ENCODE measurements around the gene SYNGR1.

Gene SYNGR1

DNA sequence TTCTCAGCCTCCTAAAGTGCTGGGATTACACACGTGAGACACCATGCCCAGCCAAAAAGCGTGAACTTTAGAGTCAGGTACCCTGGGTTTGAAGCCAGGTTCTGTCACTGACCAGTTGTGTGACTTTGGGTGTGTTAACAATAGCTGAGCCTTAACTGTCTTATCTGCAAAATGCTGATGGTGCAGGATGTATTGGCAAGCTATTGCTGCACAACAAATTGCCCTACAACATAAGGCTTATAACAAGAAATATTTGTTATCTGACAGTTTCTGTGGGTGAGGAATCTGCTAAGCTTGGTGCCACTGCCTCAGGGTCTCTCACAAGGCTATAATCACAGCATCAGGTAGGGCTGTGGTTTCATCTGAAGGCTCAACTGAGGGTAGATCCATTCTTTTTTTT, 21.9 kb downstream of the SYNGR1 start:
- Histone ChIP-seq H3K36me3 (ENCODE audit: control insufficient read depth, insufficient read depth, low read length) (no peaks in the 10 kb centered on the region), H3K9me3 (ENCODE audit: control insufficient read depth, low read length) (no peaks in the 10 kb centered on the region), H3K27me3 (ENCODE audit: control insufficient read depth, insufficient read depth, low read length, poor library complexity, severe bottlenecking) (no peaks in the 10 kb centered on the region), H3K27ac (ENCODE audit: insufficient read depth, low read depth, low read length, poor library complexity, severe bottlenecking) (no peak overlapping the region), H3K4me1 (ENCODE audit: control insufficient read depth, insufficient read depth, low read length) (peaks cover 7% of the 10 kb centered on the region), H3K4me3 (ENCODE audit: insufficient read depth, low read depth, low read length) (no peak overlapping the region)
- 92 to 98% methylated on average over 2 of the region's 2 CpGs for WGBS, 2 experiments

DNA sequence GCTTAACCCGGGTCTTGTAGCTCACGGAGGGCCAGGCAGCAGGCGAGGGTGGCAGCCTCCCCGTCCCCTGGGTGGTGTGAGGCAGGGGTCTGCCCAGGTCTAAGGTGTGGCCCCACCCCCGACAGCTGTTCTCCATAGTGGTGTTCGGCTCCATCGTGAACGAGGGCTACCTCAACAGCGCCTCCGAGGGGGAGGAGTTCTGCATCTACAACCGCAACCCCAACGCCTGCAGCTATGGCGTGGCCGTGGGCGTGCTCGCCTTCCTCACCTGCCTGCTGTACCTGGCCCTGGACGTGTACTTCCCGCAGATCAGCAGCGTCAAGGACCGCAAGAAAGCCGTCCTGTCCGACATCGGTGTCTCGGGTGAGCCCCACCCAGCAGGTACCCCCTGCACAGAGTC, 24.4 kb downstream of the SYNGR1 start:
- Histone ChIP-seq H3K27me3 (ENCODE audit: control insufficient read depth, insufficient read depth, low read length, poor library complexity, severe bottlenecking) (no peaks in the 10 kb centered on the region), H3K9me3 (ENCODE audit: control insufficient read depth, low read length) (no peaks in the 10 kb centered on the region), H3K27ac (ENCODE audit: insufficient read depth, low read depth, low read length, poor library complexity, severe bottlenecking) (no peak overlapping the region), H3K36me3 (ENCODE audit: control insufficient read depth, insufficient read depth, low read length) (no peaks in the 10 kb centered on the region), H3K4me1 (ENCODE audit: control insufficient read depth, insufficient read depth, low read length) (no peaks in the 10 kb centered on the region), H3K4me3 (ENCODE audit: insufficient read depth, low read depth, low read length) (no peak overlapping the region)
- WGBS, 2 experiments: 87 to 88% methylated on average over 24 of the region's 24 CpGs

DNA sequence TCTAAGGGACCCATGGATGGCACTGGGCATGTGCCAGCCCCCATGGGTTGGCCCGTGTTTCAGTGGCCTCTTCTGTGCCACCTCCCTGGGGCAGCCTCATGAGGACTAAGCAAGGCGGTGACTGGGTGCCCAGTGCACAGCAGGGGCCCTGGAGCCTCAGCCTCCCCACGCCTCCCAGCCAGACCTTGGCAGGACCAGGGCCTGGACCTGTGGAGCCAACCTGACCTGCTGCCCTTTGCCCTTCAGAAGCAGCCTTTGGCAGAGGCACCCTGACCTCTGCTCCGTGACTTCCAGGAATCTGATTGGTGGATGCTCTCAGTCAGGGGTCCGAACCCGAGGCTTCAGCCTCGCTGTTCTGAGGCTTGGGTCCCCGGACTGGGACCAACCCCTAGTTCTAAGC, 25.0 kb downstream of the SYNGR1 start:
- H3K27ac ChIP-seq (ENCODE audit: insufficient read depth, low read depth, low read length, poor library complexity, severe bottlenecking): no peak overlapping the region
- no peak overlapping the region for H3K4me3 ChIP-seq (ENCODE audit: insufficient read depth, low read depth, low read length)
- H3K4me1 ChIP-seq (ENCODE audit: control insufficient read depth, insufficient read depth, low read length): no peaks in the 10 kb centered on the region
- no peaks in the 10 kb centered on the region for H3K27me3 ChIP-seq (ENCODE audit: control insufficient read depth, insufficient read depth, low read length, poor library complexity, severe bottlenecking)
- WGBS, 2 experiments: 92 to 94% methylated on average over 8 of the region's 8 CpGs
- H3K36me3 ChIP-seq (ENCODE audit: control insufficient read depth, insufficient read depth, low read length): no peaks in the 10 kb centered on the region
- H3K9me3 ChIP-seq (ENCODE audit: control insufficient read depth, low read length): no peaks in the 10 kb centered on the region

DNA sequence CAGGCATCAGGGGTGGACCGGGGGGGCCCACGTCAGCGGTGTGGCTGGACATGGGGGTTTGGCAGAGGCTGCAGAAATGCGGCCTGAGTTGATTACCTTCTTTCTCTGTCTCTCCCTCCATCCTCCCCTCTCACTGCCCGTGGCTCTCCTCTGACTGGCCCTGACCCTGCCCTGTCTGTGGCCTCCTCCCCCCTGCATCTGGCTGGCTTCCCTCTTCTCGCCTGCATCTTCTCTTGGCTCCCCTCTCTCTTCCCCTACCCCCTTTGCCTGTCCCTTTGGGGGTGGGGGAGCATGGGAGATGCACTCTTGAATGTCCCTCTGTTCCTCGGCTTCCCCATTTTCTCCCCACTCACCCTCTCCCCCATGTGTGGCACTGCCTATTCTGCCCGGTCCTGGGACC, 25.9 kb downstream of the SYNGR1 start:
- H3K4me1 ChIP-seq (ENCODE audit: control insufficient read depth, insufficient read depth, low read length): no peaks in the 10 kb centered on the region
- no peak overlapping the region for H3K27ac ChIP-seq (ENCODE audit: insufficient read depth, low read depth, low read length, poor library complexity, severe bottlenecking)
- no peaks in the 10 kb centered on the region for H3K9me3 ChIP-seq (ENCODE audit: control insufficient read depth, low read length)
- 81% methylated on average over 8 of the region's 8 CpGs for WGBS, 2 experiments
- no peaks in the 10 kb centered on the region for H3K36me3 ChIP-seq (ENCODE audit: control insufficient read depth, insufficient read depth, low read length)
- no peaks in the 10 kb centered on the region for H3K27me3 ChIP-seq (ENCODE audit: control insufficient read depth, insufficient read depth, low read length, poor library complexity, severe bottlenecking)
- H3K4me3 ChIP-seq (ENCODE audit: insufficient read depth, low read depth, low read length): no peak overlapping the region

DNA sequence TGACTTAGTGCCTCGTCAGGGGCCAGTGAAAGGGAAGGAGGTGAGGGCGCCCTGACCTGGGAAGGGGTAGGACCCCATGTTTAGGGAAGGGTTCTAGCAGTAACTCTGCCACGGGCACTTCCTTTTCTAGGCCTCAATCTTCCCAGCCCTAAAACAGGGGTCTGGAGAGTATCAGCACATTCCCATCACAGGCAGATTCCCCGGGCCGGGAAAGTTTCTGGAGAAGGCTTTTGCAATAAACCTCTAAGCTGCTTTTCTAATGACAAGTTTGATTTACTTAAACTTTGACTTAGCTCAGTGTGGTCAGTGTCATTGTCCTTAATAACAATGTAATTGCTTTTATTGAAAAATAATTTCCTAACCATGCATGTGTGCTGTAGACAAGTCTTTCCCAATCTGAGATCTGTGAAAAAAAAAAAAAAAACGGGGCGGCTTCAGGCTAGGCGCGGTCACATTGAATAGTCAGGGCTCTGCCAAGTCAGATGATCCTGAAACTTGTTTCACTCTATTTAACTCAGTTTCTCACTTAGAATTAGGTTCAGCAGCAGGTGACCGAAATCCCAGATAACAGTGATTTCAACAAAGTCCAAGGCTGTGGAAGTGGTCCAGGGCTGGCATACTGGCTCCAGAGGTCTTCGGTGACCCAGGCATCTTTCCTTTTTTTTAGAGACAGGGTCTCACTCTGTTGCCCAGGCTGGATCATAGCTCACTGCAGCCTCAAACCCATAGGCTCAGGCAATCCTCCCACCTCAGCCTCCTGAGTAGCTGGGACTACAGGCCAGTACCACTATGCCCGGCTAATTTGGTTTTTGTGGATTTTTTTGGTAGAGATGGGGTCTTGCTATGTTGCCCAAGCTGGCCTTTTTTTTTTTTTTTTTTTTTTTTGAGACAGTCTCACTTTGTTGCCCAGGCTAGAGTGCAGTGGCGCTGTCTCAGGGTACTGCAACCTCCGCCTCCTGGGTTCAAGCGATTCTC, 30.3 kb downstream of the SYNGR1 start:
- Histone ChIP-seq H3K27ac (ENCODE audit: insufficient read depth, low read depth, low read length, poor library complexity, severe bottlenecking) (no peak overlapping the region), H3K36me3 (ENCODE audit: control insufficient read depth, insufficient read depth, low read length) (no peaks in the 10 kb centered on the region), H3K27me3 (ENCODE audit: control insufficient read depth, insufficient read depth, low read length, poor library complexity, severe bottlenecking) (no peaks in the 10 kb centered on the region), H3K4me1 (ENCODE audit: control insufficient read depth, insufficient read depth, low read length) (no peaks in the 10 kb centered on the region), H3K9me3 (ENCODE audit: control insufficient read depth, low read length) (no peaks in the 10 kb centered on the region), H3K4me3 (ENCODE audit: insufficient read depth, low read depth, low read length) (no peak overlapping the region)
- 94 to 95% methylated on average over 15 of the region's 15 CpGs for WGBS, 2 experiments

DNA sequence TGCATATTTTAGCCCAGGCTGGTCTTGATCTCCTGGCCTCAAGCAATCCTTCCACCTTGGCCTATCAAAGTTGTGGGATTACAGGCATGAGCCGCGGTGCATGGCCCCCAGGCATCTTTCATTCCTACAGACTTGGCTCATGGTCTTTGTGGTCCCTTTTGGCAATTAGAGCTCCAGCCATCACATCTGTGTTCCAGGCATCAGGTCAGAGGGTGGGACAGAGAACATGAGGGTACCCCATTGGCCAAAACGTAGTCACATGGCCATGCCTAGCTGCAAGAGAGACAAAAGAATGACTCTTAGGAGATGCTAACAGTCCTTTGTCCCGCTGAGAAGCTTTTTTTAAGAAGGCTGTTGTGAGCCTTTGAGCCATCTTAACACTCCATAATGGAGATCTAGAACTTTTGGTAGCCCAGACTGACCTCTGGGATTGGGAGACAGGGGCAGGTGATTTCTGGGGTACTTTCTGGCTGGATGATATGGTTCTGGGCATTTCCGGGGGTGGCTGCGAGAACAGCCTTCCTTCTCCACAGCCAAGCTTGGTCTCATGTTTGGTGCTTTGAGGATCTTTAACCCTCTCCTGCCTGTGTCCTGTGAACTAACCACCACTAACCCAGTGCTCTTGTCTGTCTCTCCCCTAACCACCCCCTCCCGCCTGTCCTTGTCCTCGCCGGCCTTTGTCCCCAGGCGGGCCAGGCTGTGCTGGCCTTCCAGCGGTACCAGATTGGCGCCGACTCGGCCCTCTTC, 31.4 kb downstream of the SYNGR1 start:
- Histone ChIP-seq H3K36me3 (ENCODE audit: control insufficient read depth, insufficient read depth, low read length) (no peaks in the 10 kb centered on the region), H3K4me3 (ENCODE audit: insufficient read depth, low read depth, low read length) (no peak overlapping the region), H3K4me1 (ENCODE audit: control insufficient read depth, insufficient read depth, low read length) (no peaks in the 10 kb centered on the region), H3K27ac (ENCODE audit: insufficient read depth, low read depth, low read length, poor library complexity, severe bottlenecking) (no peak overlapping the region), H3K9me3 (ENCODE audit: control insufficient read depth, low read length) (no peaks in the 10 kb centered on the region), H3K27me3 (ENCODE audit: control insufficient read depth, insufficient read depth, low read length, poor library complexity, severe bottlenecking) (no peaks in the 10 kb centered on the region)
- WGBS, 2 experiments: 84 to 85% methylated on average over 14 of the region's 14 CpGs

DNA sequence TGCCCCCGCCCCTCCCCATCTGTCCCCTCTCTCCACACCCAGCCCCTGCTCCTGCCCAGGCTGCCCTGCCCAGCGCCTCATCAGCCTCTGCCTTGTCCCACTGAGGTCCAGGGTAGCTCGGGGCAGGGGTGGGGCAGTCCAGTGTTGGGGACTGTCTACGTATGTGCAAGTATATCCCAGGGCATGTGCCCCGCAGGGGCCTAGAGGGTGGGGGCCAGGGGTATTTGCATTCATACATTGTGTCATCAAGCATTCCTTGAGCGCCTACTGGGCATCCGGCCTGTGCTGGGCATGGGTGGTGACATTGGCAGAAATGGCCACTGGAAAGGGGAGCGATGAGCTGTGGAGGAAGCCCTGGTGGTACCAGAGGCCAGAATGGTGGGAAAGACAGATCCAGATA, 32.1 kb downstream of the SYNGR1 start:
- Histone ChIP-seq H3K4me1 (ENCODE audit: control insufficient read depth, insufficient read depth, low read length) (no peaks in the 10 kb centered on the region), H3K27me3 (ENCODE audit: control insufficient read depth, insufficient read depth, low read length, poor library complexity, severe bottlenecking) (no peaks in the 10 kb centered on the region), H3K9me3 (ENCODE audit: control insufficient read depth, low read length) (no peaks in the 10 kb centered on the region), H3K27ac (ENCODE audit: insufficient read depth, low read depth, low read length, poor library complexity, severe bottlenecking) (no peak overlapping the region), H3K4me3 (ENCODE audit: insufficient read depth, low read depth, low read length) (no peak overlapping the region), H3K36me3 (ENCODE audit: control insufficient read depth, insufficient read depth, low read length) (no peaks in the 10 kb centered on the region)
- WGBS, 2 experiments: 93% methylated on average over 8 of the region's 8 CpGs

DNA sequence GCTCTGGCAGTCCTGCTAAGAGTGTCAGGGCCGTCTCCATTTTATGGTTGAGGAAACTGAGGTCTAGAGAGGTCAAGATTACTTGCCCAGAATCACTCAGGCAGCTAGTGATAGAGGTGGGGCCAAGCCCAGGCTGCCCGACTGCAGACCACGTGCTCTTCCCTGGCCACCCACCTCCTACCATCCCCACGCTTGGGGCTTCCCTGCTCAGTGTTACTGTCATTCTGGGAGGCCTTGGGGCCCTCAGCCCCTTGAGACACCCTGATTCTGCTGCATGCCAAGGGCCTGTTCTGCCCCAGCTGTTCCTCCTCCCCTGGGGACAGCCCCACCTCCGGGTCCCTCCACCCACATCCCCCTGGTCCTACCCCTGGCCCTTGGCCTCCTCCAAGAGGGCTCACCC, 32.6 kb downstream of the SYNGR1 start:
- Histone ChIP-seq H3K4me1 (ENCODE audit: control insufficient read depth, insufficient read depth, low read length) (no peaks in the 10 kb centered on the region), H3K36me3 (ENCODE audit: control insufficient read depth, insufficient read depth, low read length) (no peaks in the 10 kb centered on the region), H3K4me3 (ENCODE audit: insufficient read depth, low read depth, low read length) (no peak overlapping the region), H3K27me3 (ENCODE audit: control insufficient read depth, insufficient read depth, low read length, poor library complexity, severe bottlenecking) (no peaks in the 10 kb centered on the region), H3K9me3 (ENCODE audit: control insufficient read depth, low read length) (no peaks in the 10 kb centered on the region), H3K27ac (ENCODE audit: insufficient read depth, low read depth, low read length, poor library complexity, severe bottlenecking) (no peak overlapping the region)
- 88 to 90% methylated on average over 5 of the region's 5 CpGs for WGBS, 2 experiments

DNA sequence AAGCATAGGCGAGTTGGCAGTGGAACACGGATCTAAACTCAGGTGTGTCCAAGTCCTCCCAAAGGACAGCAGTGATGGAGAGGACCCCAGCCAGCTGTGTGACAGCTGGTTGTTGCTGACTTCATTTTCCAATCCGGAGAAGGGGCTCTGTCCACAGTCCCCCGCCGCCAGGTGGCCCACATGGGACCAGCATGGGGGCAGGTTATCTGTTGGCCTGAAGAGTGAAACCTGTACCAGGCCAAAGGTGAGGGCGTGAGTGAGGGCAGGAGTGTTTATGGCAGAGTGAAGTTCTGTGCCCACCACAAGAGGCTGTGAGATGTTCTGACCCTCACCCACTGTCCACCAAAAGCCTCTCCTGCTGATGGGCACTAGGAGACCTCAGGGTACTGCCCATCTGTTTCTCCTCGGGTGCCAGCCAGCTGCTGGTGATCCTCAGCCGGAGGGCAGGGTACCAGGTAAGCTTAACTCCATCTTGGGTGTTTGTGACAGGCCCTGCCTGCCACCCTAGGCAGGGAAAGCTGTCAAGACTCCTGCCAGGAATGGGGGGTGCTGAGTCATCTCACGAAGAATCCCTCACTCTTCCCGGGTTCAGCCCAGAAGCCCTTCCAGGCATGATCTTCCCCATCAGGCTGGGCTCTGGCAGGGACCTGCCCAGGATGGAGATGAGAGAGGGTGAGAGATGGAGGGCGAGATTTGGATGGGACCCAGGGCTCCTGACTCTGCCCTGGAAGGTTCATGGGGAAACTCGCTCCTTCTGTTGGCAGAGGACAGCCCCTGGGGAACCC, 34.2 kb downstream of the SYNGR1 start:
- Histone ChIP-seq H3K9me3 (ENCODE audit: control insufficient read depth, low read length) (no peaks in the 10 kb centered on the region), H3K27me3 (ENCODE audit: control insufficient read depth, insufficient read depth, low read length, poor library complexity, severe bottlenecking) (peaks cover 12% of the 10 kb centered on the region), H3K27ac (ENCODE audit: insufficient read depth, low read depth, low read length, poor library complexity, severe bottlenecking) (no peak overlapping the region), H3K36me3 (ENCODE audit: control insufficient read depth, insufficient read depth, low read length) (no peaks in the 10 kb centered on the region), H3K4me3 (ENCODE audit: insufficient read depth, low read depth, low read length) (no peak overlapping the region), H3K4me1 (ENCODE audit: control insufficient read depth, insufficient read depth, low read length) (no peaks in the 10 kb centered on the region)
- 84 to 88% methylated on average over 12 of the region's 12 CpGs for WGBS, 2 experiments

Data from ectodermal cell (in vitro differentiated cells).